ENCODE measurements around the gene GRIA3.

GRIA3 gene

GRCh38 chrX:123184219-123184865 is at the start of gene GRIA3:
TSS of gene GRIA3 (plus strand) at chrX:123184278. CDS start at chrX:123184536, 258 bp downstream.
- no peak for DNase-seq (ENCODE audit: low spot score)

- DNase-seq (ENCODE audit: low spot score) = no peak
These were observed 45.6 kb upstream of the GRIA3 start for GRCh38 chrX:123138473-123138872.

- DNase-seq (ENCODE audit: low spot score) = no peak
These were observed 43.6 kb upstream of the GRIA3 start for GRCh38 chrX:123140454-123140853.

GRCh38 chrX:123140904-123141303 is 43.2 kb upstream of the GRIA3 start:
- no peak for DNase-seq (ENCODE audit: low spot score)

DNA sequence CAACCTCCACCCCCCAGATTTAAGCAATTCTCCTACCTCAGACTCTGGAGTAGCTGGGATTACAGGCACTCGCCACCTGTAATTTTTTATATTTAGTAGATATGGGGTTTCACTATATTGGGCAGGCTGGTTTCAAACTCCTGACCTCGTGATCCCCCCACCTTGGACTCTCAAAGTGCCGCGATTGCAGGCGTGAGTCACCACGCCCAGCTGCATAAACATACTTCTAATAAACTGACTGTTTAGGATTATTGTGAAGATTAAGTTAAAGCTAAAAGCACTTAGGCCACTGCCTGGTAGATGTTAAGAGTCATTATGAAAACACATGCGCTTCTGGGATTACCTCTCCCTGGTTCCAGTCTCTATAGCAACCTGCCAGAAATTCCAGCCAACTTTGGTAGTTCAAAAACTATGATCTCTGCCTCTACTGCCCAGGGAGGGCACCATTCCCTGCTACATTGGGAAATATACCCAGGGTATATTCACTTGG is 30.2 kb upstream of the GRIA3 start:
- no peak for DNase-seq (ENCODE audit: low spot score)

DNA sequence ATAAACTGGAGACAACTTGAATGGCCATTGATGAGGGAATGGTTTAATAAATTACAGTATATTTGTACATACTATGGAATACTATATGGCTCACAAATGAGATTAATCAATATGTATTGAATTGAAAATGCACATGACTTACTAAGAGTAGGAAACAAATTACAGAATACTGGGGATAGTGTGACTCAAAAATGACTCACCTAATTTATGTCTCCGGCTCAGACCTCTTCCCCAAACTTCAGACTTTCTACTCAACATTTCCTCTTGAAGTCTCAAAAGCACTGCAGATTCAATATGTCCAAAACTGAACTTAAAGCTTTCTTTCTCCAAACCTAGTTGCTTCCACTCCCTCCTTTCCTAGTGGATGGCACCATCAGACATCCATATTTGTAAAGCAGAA is 28.8 kb upstream of the GRIA3 start:
- no peak for DNase-seq (ENCODE audit: low spot score)

DNA sequence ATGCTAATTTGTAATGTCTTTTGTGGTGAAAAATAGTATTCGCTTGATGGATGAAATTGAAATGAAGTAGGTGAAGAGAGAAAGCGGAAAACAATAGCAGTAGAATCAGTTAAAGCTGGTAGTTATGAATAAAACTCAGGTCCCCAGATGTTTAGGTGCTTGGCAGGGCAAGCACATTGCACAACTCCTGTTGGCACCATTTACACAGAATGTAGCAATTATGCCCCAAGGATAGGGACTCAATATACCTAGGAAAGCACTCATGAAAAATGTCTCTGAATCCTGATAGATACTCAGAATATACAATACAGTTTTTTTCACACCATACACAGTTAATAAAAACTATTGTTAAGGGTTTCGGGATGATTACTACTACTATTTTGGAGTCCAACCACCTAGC is 26.5 kb upstream of the GRIA3 start:
- no peak for DNase-seq (ENCODE audit: low spot score)

DNA sequence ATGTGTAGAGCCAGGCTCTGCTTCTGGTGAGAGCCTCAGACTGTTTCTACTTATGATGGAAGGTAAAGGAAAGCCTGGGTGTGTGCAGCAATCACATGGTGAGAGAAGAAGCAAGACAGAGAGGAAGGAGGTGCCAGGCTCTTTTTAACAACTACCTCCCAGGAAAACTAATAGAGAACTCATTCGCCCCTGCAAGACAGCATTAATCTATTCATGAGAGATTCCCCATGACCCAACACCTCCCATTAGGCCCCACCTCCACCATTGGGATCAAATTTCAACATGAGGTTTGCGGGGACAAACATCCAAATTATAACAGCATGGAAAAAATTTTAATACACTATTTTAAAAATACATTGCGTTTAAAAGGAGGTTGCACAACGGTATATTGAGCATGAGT is 24.7 kb upstream of the GRIA3 start:
- no peak for DNase-seq (ENCODE audit: low spot score)

GRCh38 chrX:123167621-123168020 is 16.5 kb upstream of the GRIA3 start:
- no peak for DNase-seq (ENCODE audit: low spot score)

DNA sequence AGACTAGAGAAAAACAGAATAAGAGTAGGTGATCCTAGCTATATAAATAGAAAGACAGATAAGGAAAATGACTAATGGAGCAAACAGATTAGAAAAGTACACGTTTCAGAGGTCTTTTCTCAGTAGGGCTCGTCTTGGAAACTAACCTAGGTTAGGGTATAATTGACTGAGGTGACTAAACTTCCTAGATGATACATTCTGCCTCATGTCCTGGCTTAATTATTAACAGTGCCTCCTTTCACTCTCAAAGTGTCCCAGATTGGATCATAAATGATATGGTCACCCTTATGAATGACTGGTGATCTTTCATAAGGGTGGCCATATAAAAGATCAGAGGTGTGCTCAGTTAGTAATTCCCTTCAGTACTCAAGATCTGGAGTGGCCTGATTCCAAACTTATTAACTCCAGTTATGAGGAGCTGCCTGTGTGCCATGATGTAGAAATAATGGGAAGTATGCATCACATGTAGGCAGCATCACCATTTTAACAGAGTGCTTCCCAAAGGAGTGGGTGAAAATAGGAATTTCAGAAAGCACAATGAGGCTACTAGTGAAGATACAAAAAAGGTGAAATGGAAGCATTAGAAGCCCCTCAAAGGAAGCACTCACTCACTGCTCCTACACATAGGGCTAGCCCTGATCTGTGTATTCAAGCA is 14.7 kb upstream of the GRIA3 start:
- DNase-seq (ENCODE audit: low spot score) = no peak

DNA sequence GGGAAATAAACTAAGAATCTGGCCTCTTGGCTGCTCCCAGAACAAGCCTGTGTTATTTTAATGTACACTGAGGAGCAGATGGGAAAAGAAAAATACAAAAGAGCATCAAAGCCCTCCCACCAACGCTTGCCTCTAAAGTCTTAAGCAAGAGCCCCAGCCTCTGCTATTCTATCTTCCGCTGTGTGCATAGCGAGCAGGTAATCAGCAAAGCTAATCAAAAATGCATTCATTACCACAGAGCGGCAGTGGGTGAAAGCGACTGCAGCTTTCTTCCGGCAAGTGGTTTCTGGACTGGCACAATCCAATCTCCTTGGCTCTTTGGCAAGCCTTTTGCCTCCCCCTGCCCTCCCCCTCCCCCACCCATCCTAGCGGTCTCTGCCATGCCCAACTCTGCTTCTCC is 13.5 kb upstream of the GRIA3 start:
- no peak for DNase-seq (ENCODE audit: low spot score)

GRCh38 chrX:123171781-123172180 is 12.3 kb upstream of the GRIA3 start:
- DNase-seq (ENCODE audit: low spot score) = no peak

- DNase-seq (ENCODE audit: low spot score) = no peak
These were observed 11.2 kb upstream of the GRIA3 start for GRCh38 chrX:123172869-123173268.

- no peak for DNase-seq (ENCODE audit: low spot score)
These were observed 10.2 kb upstream of the GRIA3 start for GRCh38 chrX:123173833-123174232.

DNA sequence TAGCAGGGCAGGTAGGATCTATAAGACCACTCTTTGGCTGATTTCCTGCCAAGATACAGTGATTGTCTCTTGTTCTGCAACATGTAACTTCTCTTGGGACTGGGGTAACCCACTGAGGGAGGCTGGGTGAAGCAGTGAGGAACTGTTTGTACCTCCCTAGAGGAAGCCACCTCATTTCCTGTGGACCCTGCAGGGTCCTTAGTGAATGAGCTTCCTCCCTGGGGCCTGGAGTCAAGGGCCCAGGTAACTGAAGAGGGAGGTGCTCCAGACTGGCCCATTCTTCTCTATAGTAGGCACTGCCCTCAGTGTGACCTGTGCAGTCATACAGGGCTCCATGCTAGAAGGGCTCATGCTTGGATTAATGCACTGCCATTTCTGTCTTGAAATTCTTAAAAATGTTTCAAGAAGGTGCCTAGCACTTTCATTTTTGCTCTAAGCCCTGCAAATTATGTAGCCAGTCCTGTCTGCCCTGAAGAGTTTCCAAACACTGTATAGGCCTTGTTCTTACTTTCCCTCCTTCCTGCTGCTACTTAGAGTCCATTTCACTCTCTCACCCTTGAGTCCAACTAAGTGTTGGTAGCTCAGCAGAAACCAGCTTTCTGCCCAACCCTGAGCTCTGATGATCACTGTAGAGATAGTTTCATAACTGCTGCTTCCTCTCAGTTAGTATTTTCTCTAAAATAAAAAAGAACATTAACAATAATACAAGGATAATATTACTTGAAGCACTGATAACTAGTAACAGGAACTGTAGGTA is 8.5 kb upstream of the GRIA3 start:
- DNase-seq (ENCODE audit: low spot score) = no peak

DNA sequence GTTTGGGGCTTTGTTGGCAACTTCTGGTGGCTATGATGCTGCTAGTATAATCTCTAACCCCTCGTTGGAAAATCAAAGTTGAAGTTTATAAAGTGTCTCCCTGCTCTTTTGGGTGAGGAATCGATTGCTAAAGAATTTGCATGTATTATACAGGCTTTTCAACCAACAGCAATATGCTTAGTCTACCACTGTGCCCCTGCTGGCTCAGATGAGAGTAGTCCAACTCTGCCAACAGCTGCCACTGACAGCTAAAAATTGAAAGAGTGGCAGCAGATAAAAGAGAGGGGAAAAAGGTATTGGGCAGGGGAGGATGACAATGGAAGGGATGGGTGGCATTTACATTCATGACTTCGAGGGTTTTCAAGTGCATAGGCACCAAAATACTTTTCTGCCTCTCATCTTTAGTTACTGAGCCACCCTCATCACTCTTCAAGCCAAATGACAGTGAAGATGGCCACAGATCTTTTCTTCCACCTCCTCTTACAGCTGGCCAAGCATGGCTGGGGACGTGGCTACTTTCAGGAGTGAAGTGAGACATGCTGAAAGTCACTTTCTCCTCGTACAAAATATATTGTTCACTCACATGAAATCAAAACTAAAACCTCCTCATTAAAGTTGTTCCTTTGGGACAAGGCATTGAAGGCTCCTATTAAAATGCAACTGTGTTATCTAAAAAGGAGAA is 2.7 kb upstream of the GRIA3 start:
- DNase-seq (ENCODE audit: low spot score) = no peak

- DNase-seq (ENCODE audit: low spot score) = no peak
These were observed 793 bp downstream of the GRIA3 start for GRCh38 chrX:123184866-123185276.

DNA sequence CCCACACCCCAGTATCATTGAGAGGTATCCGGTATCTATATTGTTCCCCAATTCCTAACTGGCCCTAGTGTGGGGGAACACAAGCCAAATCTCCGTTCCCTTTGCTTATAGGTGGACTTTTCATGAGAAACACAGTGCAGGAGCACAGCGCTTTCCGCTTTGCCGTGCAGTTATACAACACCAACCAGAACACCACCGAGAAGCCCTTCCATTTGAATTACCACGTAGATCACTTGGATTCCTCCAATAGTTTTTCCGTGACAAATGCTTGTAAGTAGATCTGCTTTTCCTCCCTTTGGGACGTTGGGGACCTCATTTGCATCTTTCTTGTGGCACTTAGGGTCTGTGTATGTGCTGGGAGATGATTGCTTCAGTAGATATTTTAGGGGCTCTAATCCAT is 1.6 kb downstream of the GRIA3 start:
- no peak for DNase-seq (ENCODE audit: low spot score)

- no peak for DNase-seq (ENCODE audit: low spot score)
These were observed 2.7 kb downstream of the GRIA3 start for GRCh38 chrX:123186801-123187200.

DNA sequence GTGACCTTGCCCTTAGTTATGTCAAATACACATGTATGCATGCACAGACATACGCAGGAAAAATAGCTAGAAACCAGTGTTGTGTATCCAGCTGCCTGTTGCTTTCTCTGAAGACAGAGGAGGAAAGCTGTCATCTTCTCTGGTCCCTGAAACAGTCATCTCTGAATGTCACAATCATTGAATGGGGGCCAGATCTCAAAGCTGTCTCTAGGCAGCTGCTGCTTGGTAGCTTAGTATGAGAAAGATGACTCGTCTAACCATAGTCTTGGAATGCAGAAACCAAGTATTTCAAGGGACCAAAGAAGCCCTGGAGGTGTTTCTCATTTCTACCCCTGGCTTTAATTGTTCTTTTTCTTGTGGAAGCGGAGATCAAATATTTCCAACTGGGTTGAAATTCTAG is 4.0 kb downstream of the GRIA3 start:
- no peak for DNase-seq (ENCODE audit: low spot score)

GRCh38 chrX:123189338-123189737 is 5.3 kb downstream of the GRIA3 start:
- DNase-seq (ENCODE audit: low spot score) = no peak

DNA sequence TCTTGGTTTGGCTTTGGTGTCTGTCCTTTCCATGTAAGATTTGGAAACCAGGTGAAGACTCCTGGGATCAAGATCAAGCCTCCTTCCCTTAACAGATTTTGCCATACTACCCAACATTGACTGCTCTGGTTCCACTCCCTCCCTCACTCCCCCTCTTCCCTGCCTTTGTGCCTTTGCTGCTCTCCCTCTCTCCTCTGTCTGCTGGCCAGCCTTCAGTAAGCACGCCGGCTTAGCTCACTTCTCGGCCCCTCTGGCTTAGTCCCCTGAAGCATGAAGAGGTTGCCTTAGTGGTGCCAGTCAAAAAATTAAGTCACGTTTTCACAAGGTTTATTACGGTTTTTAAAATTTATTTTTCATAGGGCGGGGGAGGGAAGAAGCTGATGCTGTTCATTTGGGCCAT is 6.0 kb downstream of the GRIA3 start:
- DNase-seq (ENCODE audit: low spot score) = no peak

DNA sequence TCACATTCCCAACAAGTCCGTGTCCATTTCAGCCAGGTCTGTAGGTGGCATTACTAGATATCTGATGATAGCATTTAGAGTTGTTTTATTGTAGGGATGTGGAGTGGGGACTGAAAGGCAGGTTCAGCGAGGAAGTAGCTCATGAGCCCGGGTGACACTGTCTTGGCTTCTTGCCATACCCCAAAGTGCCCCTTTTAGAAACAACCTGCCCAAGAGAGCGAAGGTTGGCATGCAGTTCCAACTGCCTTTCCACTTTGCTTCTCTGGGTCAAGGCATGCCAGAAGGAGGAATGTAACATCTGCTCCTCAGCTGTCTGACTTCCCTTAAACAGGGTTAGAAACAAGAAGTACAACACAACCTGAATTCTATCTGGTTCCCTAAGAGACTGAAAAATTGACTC is 9.0 kb downstream of the GRIA3 start:
- no peak for DNase-seq (ENCODE audit: low spot score)
